Keratinocyte (primary cell): ENCODE data around the gene AK1. TPM values are rescaled to one million over a fixed set of nuclear protein-coding genes. Genes with fewer than 3 reads are reported as not detected.

Source experiments
- DNase-seq: peaks from one replicate; pipeline ENCODE4 v3.0.0-alpha.2; 2011; ENCODE audit warnings: low read depth, missing footprints, low spot score
- FAIRE-seq: peaks from 2 replicates; lab custom pipeline; 2011; peaks lifted over from hg19 to GRCh38; lab: Jason Lieb, UNC
- H2AFZ ChIP-seq: 2 replicates; pipeline ENCODE4 v1.6.0; 2012; ENCODE audit warnings: low read length, control low read depth, inconsistent platforms; ENCODE audit not compliant: control insufficient read depth
- H3K27ac ChIP-seq: 2 replicates; pipeline ENCODE4 v1.5.1; 2011; ENCODE audit warnings: low read length; ENCODE audit not compliant: control insufficient read depth, insufficient read depth
- H3K27me3 ChIP-seq: 3 replicates; pipeline ENCODE4 v1.6.0; 2011; ENCODE audit warnings: low read length; ENCODE audit not compliant: control insufficient read depth, insufficient read depth; ENCODE audit errors: extremely low read depth
- H3K36me3 ChIP-seq, 2 experiments: 2 replicates in 1 of 2; 3 replicates in 1 of 2; pipeline ENCODE4 v1.5.1; 2011; ENCODE audit warnings: low read length in 2 of 2, mild to moderate bottlenecking in 1 of 2; ENCODE audit not compliant: control insufficient read depth in 2 of 2, insufficient read depth in 2 of 2; ENCODE audit errors: extremely low read depth in 1 of 2
- H3K4me1 ChIP-seq: 3 replicates; pipeline ENCODE4 v1.5.1; 2011; ENCODE audit warnings: low read length; ENCODE audit not compliant: control insufficient read depth, insufficient read depth; ENCODE audit errors: extremely low read depth
- H3K4me2 ChIP-seq: 3 replicates; pipeline ENCODE4 v1.6.0; 2011; ENCODE audit warnings: low read depth, low read length; ENCODE audit not compliant: control insufficient read depth, insufficient read depth; ENCODE audit errors: extremely low read depth
- H3K4me3 ChIP-seq, 3 experiments: fragments of 200-600 bp in 1 of 3; sonication (generic) in 1 of 3; 2 replicates in 2 of 3; 3 replicates in 1 of 3; pipeline ENCODE4 v1.5.1; 2011 to 2016; ENCODE audit warnings: low read length in 3 of 3, mild to moderate bottlenecking in 3 of 3, control low read depth in 2 of 3, inconsistent platforms in 1 of 3, low read depth in 1 of 3, mixed read lengths in 1 of 3, mixed run types in 1 of 3, moderate library complexity in 1 of 3; ENCODE audit not compliant: control insufficient read depth in 2 of 3, insufficient read depth in 2 of 3; ENCODE audit errors: extremely low read depth in 1 of 3
- H3K79me2 ChIP-seq: 2 replicates; pipeline ENCODE4 v1.6.0; 2012; ENCODE audit warnings: low read length; ENCODE audit not compliant: control insufficient read depth, insufficient read depth
- H3K9ac ChIP-seq: 3 replicates; pipeline ENCODE4 v1.6.0; 2011; ENCODE audit warnings: low read length; ENCODE audit not compliant: control insufficient read depth, insufficient read depth; ENCODE audit errors: extremely low read depth
- H3K9me1 ChIP-seq: 3 replicates; pipeline ENCODE4 v1.6.0; 2011; ENCODE audit warnings: low read length; ENCODE audit not compliant: control insufficient read depth, insufficient read depth; ENCODE audit errors: extremely low read depth
- H3K9me3 ChIP-seq: 2 replicates; pipeline ENCODE4 v1.5.1; 2012; ENCODE audit warnings: low read depth, low read length; ENCODE audit not compliant: control insufficient read depth
- H4K20me1 ChIP-seq: 3 replicates; pipeline ENCODE4 v1.6.0; 2011; ENCODE audit warnings: low read length; ENCODE audit not compliant: control insufficient read depth, insufficient read depth; ENCODE audit errors: extremely low read depth
- EZH2 ChIP-seq: IDR thresholded peaks from one replicate; pipeline ENCODE4 v1.6.1; 2012; ENCODE audit warnings: inconsistent platforms, mild to moderate bottlenecking, low read length, moderate library complexity
- dilution Hi-C: fragments of 300-500 bp; cut with MboI; formaldehyde crosslinking; loops from one replicate; pipeline ENCODE4 v1.7.0; 2020; ENCODE audit warnings: low sequenced_read_pairs; ENCODE audit not compliant: extremely low pct_ligation_motif_present
- polyA plus RNA-seq, 5 experiments: library from polyadenylated mRNA; depleted of rRNA in 3 of 5; stranded (reverse) in 3 of 5; stranded (forward) in 1 of 5; unstranded in 1 of 5; fragments of >200 nt; gene quantifications; 1 replicate in 1 of 5; 2 replicates in 3 of 5; 3 replicates in 1 of 5; pipeline versions ENCODE4 v1.2.1 to v1.2.3, GENCODE V29; 2011 to 2012; ENCODE audit warnings: missing spikeins in 2 of 5, low read depth in 1 of 5, low replicate concordance in 1 of 5
- small RNA-seq, 3 experiments: library from RNA; depleted of rRNA; stranded (forward); fragments of <200 nt; gene quantifications; one replicate each; pipeline ENCODE3, GENCODE V24; 2012; ENCODE audit warnings: low read depth in 3 of 3, low replicate concordance in 1 of 3; ENCODE audit not compliant: insufficient read length in 3 of 3
- TF ChIP-seq, protein P1 (sequence below), 3 experiments: IDR thresholded peaks in 1 of 3; conservative IDR thresholded peaks in 1 of 3; optimal IDR thresholded peaks in 1 of 3; 2 replicates in 2 of 3; 3 replicates in 1 of 3; pipeline versions ENCODE3 to v1.5.1; 2011; ENCODE audit warnings: low read length in 3 of 3, mild to moderate bottlenecking in 3 of 3, moderate library complexity in 2 of 3, control low read depth in 1 of 3, inconsistent platforms in 1 of 3; ENCODE audit not compliant: insufficient read depth in 2 of 3; ENCODE audit errors: extremely low read depth in 1 of 3

AK1 gene
- polyA plus RNA-seq, 1 donor (not counting 4 experiments of a cell fraction or from before 2014, with no cell fraction given): 40.2 TPM

- no peaks in the 10 kb centered on the region for H3K4me1 ChIP-seq
- no peaks in the 10 kb centered on the region for H3K9me1 ChIP-seq
- no peaks in the 10 kb centered on the region for H4K20me1 ChIP-seq
- H3K4me3 ChIP-seq: no peak overlapping the region
- no peak overlapping the region for H3K9ac ChIP-seq
- H3K27ac ChIP-seq: no peak overlapping the region
- H2AFZ ChIP-seq: no peak overlapping the region
- no peak overlapping the region for H3K4me2 ChIP-seq
- dilution Hi-C loops: no loop called here
- H3K79me2 ChIP-seq: no peaks in the 10 kb centered on the region
- TF ChIP-seq EZH2: no peak
- TF ChIP-seq, protein P1, sequence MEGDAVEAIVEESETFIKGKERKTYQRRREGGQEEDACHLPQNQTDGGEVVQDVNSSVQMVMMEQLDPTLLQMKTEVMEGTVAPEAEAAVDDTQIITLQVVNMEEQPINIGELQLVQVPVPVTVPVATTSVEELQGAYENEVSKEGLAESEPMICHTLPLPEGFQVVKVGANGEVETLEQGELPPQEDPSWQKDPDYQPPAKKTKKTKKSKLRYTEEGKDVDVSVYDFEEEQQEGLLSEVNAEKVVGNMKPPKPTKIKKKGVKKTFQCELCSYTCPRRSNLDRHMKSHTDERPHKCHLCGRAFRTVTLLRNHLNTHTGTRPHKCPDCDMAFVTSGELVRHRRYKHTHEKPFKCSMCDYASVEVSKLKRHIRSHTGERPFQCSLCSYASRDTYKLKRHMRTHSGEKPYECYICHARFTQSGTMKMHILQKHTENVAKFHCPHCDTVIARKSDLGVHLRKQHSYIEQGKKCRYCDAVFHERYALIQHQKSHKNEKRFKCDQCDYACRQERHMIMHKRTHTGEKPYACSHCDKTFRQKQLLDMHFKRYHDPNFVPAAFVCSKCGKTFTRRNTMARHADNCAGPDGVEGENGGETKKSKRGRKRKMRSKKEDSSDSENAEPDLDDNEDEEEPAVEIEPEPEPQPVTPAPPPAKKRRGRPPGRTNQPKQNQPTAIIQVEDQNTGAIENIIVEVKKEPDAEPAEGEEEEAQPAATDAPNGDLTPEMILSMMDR (optimal IDR thresholded peaks at IDR 0.05 in 1 of 3, IDR thresholded peaks at IDR 0.05 in 1 of 3, conservative IDR thresholded peaks at IDR 0.05 in 1 of 3; ENCODE audit: extremely low read depth in 1 of 3, insufficient read depth in 2 of 3, low read length in 3 of 3): no peak
- DNase-seq (no peak), FAIRE-seq (no peak)
- no peaks in the 10 kb centered on the region for H3K9me3 ChIP-seq
- no peaks in the 10 kb centered on the region for H3K27me3 ChIP-seq
- peaks cover 19 to 25% of the 10 kb centered on the region in 2 experiments for H3K36me3 ChIP-seq
These were observed 60.7 kb downstream of the AK1 start for GRCh38 chr9:127816728-127817127.

Small RNA genes within 50 kb of the gene (small RNA-seq; reads per million reads assigned to genes)
- gene MIR4672 (0 to 0.33 (median 0.25) reads per million in 3 experiments), gene RF00019 (0 reads per million in 3 experiments), gene RNA5SP296 (0 reads per million in 3 experiments)

Other genes starting within 250 kb of the AK1 start
- gene CFAP157, start 170.7 kb downstream of the AK1 start, polyA plus RNA-seq: 0.03 TPM in 1 of 3 replicates, not detected in the others
- 14.3 to 25.2 TPM (median 14.9 TPM) in 3 replicates for gene PTRH1, start 162.0 kb downstream of the AK1 start, polyA plus RNA-seq
- gene TTC16, start 161.6 kb downstream of the AK1 start, polyA plus RNA-seq: 0.03 to 0.05 TPM in 2 of 3 replicates, not detected in the other
- gene TOR2A, start 142.4 kb downstream of the AK1 start, polyA plus RNA-seq: 2.3 to 5.9 TPM (median 4.1 TPM) in 3 replicates
- gene SH2D3C, start 99.0 kb downstream of the AK1 start, polyA plus RNA-seq: 0.12 to 0.21 TPM in 2 of 3 replicates, not detected in the other
- gene CDK9, start 91.6 kb downstream of the AK1 start, polyA plus RNA-seq: 39.0 to 100.0 TPM (median 47.8 TPM) in 3 replicates
- gene FPGS, start 74.8 kb downstream of the AK1 start, polyA plus RNA-seq: 38.2 to 65.0 TPM (median 56.3 TPM) in 3 replicates
- gene ENG, start 23.0 kb downstream of the AK1 start, polyA plus RNA-seq: 0.22 to 0.86 TPM (median 0.33 TPM) in 3 replicates
- 20.1 to 55.8 TPM (median 21.1 TPM) in 3 replicates for gene ST6GALNAC6, start 21.9 kb upstream of the AK1 start, polyA plus RNA-seq
- gene ST6GALNAC4, start 39.4 kb upstream of the AK1 start, polyA plus RNA-seq: 5.8 to 10.8 TPM (median 8.9 TPM) in 3 replicates
- 2.4 to 5.2 TPM (median 4.4 TPM) in 3 replicates for gene PIP5KL1, start 53.1 kb upstream of the AK1 start, polyA plus RNA-seq
- gene DPM2, start 60.2 kb upstream of the AK1 start, polyA plus RNA-seq: 31.1 to 35.4 TPM (median 34.7 TPM) in 3 replicates
- 3.7 to 8.6 TPM (median 7.0 TPM) in 3 replicates for gene EEIG1, start 103.3 kb upstream of the AK1 start, polyA plus RNA-seq
- gene NAIF1, start 189.6 kb upstream of the AK1 start, polyA plus RNA-seq: 6.3 to 7.5 TPM (median 7.4 TPM) in 3 replicates
- 4.1 to 7.9 TPM (median 6.5 TPM) in 3 replicates for gene SLC25A25, start 190.6 kb upstream of the AK1 start, polyA plus RNA-seq